MM.1S (cell line): ENCODE measurements around the gene ATXN1.
"Not testable (repeated sequence)": the region's sequence is repeated elsewhere in the genome, so short reads cannot be mapped to it uniquely, and the experiment has no call there.

Experiments used
- DNase-seq: peaks from one replicate; pipeline ENCODE4 v3.0.0-alpha.2; 2015
- H2AFZ ChIP-seq: fragments of 300-600 bp; sonication (generic); 2 replicates; pipeline ENCODE4 v1.6.0; 2016; ENCODE audit warnings: antibody characterized with exemption, low read length
- H3F3A ChIP-seq: fragments of 300-600 bp; sonication (generic); 2 replicates; pipeline ENCODE4 v1.6.1; 2016; ENCODE audit warnings: mild to moderate bottlenecking, antibody characterized with exemption, low read length, moderate library complexity, mixed read lengths; ENCODE audit not compliant: insufficient read depth
- H3K27ac ChIP-seq: fragments of 300-600 bp; sonication (generic); 2 replicates; pipeline ENCODE4 v1.5.1; 2016; ENCODE audit warnings: mild to moderate bottlenecking, low read length
- H3K27me3 ChIP-seq: fragments of 300-600 bp; sonication (generic); replicated peaks from 2 replicates; pipeline ENCODE4 v1.6.0; 2016; ENCODE audit warnings: low read length; ENCODE audit not compliant: insufficient read depth
- H3K36me3 ChIP-seq: fragments of 300-600 bp; sonication (generic); replicated peaks from 2 replicates; pipeline ENCODE4 v1.6.1; 2016; ENCODE audit warnings: mild to moderate bottlenecking, low read length, mixed read lengths; ENCODE audit not compliant: insufficient read depth
- H3K4me1 ChIP-seq: fragments of 300-600 bp; sonication (generic); 2 replicates; pipeline ENCODE4 v1.6.1; 2016; ENCODE audit warnings: low read length, mixed read lengths
- H3K4me2 ChIP-seq: fragments of 300-600 bp; sonication (generic); 2 replicates; pipeline ENCODE4 v1.6.0; 2016; ENCODE audit warnings: low read depth, low read length
- H3K4me3 ChIP-seq: fragments of 300-600 bp; sonication (generic); 2 replicates; pipeline ENCODE4 v1.5.1; 2016; ENCODE audit warnings: low read length, mixed read lengths
- H3K79me2 ChIP-seq: fragments of 300-600 bp; sonication (generic); 2 replicates; pipeline ENCODE4 v1.6.1; 2016; ENCODE audit warnings: mixed run types, low read length, mixed read lengths
- H3K9ac ChIP-seq: fragments of 300-600 bp; sonication (generic); 2 replicates; pipeline ENCODE4 v1.6.1; 2016; ENCODE audit warnings: low read length, mixed read lengths
- H3K9me2 ChIP-seq: fragments of 300-600 bp; sonication (generic); replicated peaks from 2 replicates; pipeline ENCODE4 v1.6.1; 2016; ENCODE audit warnings: mild to moderate bottlenecking, low read length, mixed read lengths; ENCODE audit not compliant: insufficient read depth
- H3K9me3 ChIP-seq: fragments of 300-600 bp; sonication (generic); replicated peaks from 2 replicates; pipeline ENCODE4 v1.6.1; 2016; ENCODE audit warnings: mild to moderate bottlenecking, low read length, mixed read lengths; ENCODE audit not compliant: insufficient read depth
- H4K20me1 ChIP-seq: fragments of 300-600 bp; sonication (generic); 2 replicates; pipeline ENCODE4 v1.6.1; 2016; ENCODE audit warnings: mild to moderate bottlenecking, low read length, moderate library complexity, mixed read lengths; ENCODE audit not compliant: insufficient read depth
- CTCF ChIP-seq: fragments of 300-600 bp; sonication (generic); IDR thresholded peaks from 2 replicates; pipeline ENCODE4 v1.5.1; 2016; ENCODE audit warnings: antibody characterized with exemption, low read length, mixed read lengths
- EZH2 ChIP-seq: fragments of 300-600 bp; sonication (generic); optimal IDR thresholded peaks from 2 replicates; pipeline ENCODE3; 2017; ENCODE audit warnings: low read depth, mild to moderate bottlenecking, antibody characterized with exemption, low read length, mixed read lengths
- EZH2phosphoT487 ChIP-seq: fragments of 300-600 bp; sonication (generic); IDR thresholded peaks from 2 replicates; pipeline ENCODE4 v1.6.1; 2018; ENCODE audit warnings: antibody characterized with exemption, low read length

ATXN1 gene

DNA sequence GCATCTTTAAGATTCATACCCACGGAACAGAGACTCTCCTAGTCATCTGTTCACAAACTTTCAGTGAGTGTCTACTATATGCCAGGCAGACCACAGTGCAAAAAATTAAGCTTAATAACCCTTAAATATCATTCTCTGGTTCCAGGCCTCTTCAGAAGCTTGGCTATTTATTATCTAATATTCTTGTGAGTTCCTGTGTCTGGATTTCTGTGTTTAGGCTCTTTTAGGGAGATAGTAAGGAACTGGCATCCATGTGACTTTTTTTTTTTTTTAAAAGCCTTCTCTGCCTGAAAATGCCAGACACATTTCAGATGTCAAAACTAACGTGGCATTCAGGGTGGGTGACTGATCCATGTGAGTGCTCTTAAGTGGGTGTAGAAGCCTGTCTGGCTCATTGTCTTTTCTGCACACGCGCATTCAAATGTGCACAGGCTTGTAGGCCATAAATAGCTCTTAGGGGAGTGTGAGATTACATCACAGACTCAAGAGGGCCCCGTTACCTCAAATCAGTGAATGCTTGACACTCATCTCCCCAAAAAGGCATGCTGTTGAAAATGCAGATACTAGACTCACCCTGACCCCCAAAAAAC lies 380.9 kb downstream of the ATXN1 start:
- Histone ChIP-seq H3K27me3 (no peaks in the 10 kb centered on the region), H3K36me3 (no peaks in the 10 kb centered on the region), H2AFZ (no peak overlapping the region), H3K27ac (no peak overlapping the region), H3K4me2 (no peak overlapping the region), H3K9ac (no peak overlapping the region), H4K20me1 (no peaks in the 10 kb centered on the region), H3K9me3 (no peaks in the 10 kb centered on the region), H3K9me2 (no peaks in the 10 kb centered on the region), H3K4me3 (no peak overlapping the region), H3F3A (no peaks in the 10 kb centered on the region), H3K79me2 (no peaks in the 10 kb centered on the region), H3K4me1 (no peaks in the 10 kb centered on the region)
- TF ChIP-seq EZH2 (no peak), CTCF (no peak), EZH2phosphoT487 (no peak)
- DNase-seq = no peak

DNA sequence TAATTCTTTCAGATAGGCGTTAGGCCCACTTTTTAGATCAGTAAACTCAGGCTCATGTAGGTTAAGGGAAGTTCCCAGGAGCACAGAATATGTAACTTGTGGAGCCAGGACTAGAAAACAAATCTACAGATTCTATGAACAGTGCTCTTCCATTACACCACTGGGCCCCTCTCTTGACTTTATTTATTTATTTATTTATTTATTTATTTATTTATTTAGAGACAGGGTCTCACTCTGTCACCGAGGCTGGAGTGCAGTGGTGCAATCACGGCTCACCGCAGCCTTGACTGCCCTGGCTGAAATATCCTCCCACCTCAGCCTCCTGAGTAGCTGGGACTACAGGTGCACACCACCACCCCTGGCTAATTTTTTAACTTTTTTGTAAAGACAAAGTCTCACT lies 382.9 kb downstream of the ATXN1 start:
- H3K4me2 ChIP-seq, H3K79me2 ChIP-seq, H3K36me3 ChIP-seq, H3K9ac ChIP-seq, H3F3A ChIP-seq, H3K9me3 ChIP-seq, H4K20me1 ChIP-seq, H3K27ac ChIP-seq, H3K4me3 ChIP-seq, H2AFZ ChIP-seq, H3K27me3 ChIP-seq, H3K4me1 ChIP-seq, DNase-seq, H3K9me2 ChIP-seq: not testable (repeated sequence)

GRCh38 chr6:16377470-16377869 lies 383.8 kb downstream of the ATXN1 start:
- no peaks in the 10 kb centered on the region for H3K9me3 ChIP-seq
- H2AFZ ChIP-seq = no peak overlapping the region
- no peak overlapping the region for H3K27ac ChIP-seq
- no peaks in the 10 kb centered on the region for H3K9me2 ChIP-seq
- no peaks in the 10 kb centered on the region for H3K36me3 ChIP-seq
- TF ChIP-seq EZH2 (no peak), EZH2phosphoT487 (no peak), CTCF (no peak)
- H3K4me2 ChIP-seq = no peak overlapping the region
- H4K20me1 ChIP-seq = no peaks in the 10 kb centered on the region
- no peak overlapping the region for H3K4me3 ChIP-seq
- no peaks in the 10 kb centered on the region for H3K79me2 ChIP-seq
- H3K27me3 ChIP-seq = no peaks in the 10 kb centered on the region
- no peaks in the 10 kb centered on the region for H3F3A ChIP-seq
- no peaks in the 10 kb centered on the region for H3K4me1 ChIP-seq
- DNase-seq = no peak
- no peak overlapping the region for H3K9ac ChIP-seq

DNA sequence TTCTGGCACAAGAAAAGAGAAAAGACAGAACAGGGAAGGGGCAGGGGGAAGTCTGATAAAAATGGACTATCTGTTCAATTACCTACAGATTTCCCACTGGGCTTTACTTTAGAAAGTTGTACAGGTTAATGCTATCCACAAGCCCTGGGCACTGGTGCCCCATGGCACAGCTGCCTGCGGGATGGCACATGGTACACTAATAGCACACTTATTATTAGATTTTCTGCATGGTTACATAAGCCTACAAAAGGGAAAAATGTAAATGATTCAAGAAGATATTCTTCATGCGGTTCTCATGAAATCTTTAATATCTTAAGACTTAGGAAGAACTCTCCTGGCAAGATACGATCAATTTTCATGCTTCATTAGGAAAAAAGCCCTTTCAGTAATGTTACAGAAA lies 385.4 kb downstream of the ATXN1 start:
- Histone ChIP-seq H3K9ac (no peak overlapping the region), H3K36me3 (no peaks in the 10 kb centered on the region), H3K4me1 (no peaks in the 10 kb centered on the region), H3F3A (no peaks in the 10 kb centered on the region), H2AFZ (no peak overlapping the region), H3K79me2 (no peaks in the 10 kb centered on the region), H3K9me2 (no peaks in the 10 kb centered on the region), H3K27me3 (no peaks in the 10 kb centered on the region), H4K20me1 (no peaks in the 10 kb centered on the region), H3K4me2 (no peak overlapping the region), H3K4me3 (no peak overlapping the region), H3K27ac (no peak overlapping the region), H3K9me3 (no peaks in the 10 kb centered on the region)
- TF ChIP-seq EZH2 (no peak), EZH2phosphoT487 (no peak), CTCF (no peak)
- no peak for DNase-seq
